ENCODE measurements around the gene IFT122.
"Not testable (repeated sequence)": the region's sequence is repeated elsewhere in the genome, so short reads cannot be mapped to it uniquely, and the experiment has no call there.

Gene IFT122

GRCh38 chr3:129474984-129475804, 35.2 kb downstream of the IFT122 start:
- DNase-seq (ENCODE audit: low spot score): no peak

GRCh38 chr3:129475863-129476262, 35.8 kb downstream of the IFT122 start:
- no peak for DNase-seq (ENCODE audit: low spot score)

- DNase-seq (ENCODE audit: low spot score): no peak
These were observed 36.6 kb downstream of the IFT122 start for GRCh38 chr3:129476586-129476985.

DNA sequence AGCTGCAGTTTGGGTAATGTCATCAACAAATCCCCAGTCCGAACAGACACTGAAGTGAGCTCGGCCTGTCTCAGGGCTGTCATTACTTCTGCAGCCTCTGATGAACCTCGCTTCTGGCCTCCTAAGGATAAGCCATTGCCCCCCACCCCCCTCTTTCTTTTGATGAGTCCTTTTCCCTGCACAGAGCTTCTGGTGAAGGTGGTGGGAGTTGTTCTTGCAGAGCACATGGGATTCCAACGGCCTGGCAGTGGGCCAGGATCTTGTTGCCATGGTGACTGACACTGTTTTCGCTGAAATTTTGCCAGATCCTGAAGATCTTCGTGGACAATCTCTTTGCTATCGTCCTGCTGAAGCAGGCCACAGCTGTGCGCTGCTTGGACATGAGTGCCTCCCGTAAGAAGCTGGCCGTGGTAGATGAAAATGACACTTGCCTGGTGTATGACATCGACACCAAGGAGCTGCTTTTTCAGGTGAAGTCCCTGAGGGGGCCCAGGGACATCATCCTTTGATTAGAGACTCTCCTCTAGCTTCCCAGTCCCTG, 41.3 kb downstream of the IFT122 start:
- not testable (repeated sequence) for DNase-seq (ENCODE audit: low spot score)

- no peak for DNase-seq (ENCODE audit: low spot score)
These were observed 41.8 kb downstream of the IFT122 start for GRCh38 chr3:129481766-129482332.

DNA sequence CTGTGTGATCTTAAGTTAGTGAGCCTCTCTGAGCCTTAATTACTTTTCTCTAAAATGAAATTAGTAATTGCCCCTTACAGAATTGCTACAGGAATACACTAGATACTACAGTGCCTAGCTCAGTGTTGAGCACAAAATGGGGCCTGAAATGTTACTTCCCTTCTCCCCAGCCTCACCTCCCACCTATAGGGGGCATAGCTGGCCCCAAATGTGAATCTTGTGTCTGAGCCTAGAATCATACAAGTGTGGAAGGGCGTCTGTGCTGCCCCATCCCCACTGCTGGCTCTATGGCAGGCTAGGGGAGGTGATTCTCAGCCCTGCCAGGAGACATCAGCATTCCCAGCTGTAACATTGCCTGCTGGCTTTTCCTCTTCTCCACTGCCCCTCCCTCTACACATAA, 42.7 kb downstream of the IFT122 start:
- peak; percentile 12 for DNase-seq (ENCODE audit: low spot score)

DNA sequence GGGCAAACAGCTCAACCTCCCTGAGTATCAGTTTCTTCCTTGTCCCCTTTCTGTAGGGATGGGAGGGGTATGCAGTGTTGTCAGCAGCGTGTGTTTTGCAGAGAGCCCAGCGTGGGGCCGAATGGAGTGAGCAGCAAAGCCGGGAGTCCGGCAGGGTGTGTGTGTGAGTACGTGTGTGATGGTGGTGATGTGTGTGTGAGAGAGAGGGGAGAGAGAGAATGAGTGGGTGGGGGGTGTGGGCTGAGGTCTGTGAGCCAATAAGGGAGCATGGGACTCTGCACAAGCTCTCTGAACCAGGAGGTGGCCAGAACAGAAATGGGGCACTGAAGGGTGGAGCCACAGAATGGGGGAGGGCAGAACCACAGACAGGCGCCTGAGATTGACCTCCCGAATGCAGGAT, 43.8 kb downstream of the IFT122 start:
- no peak for DNase-seq (ENCODE audit: low spot score)

GRCh38 chr3:129485146-129485545, 45.1 kb downstream of the IFT122 start:
- not testable (repeated sequence) for DNase-seq (ENCODE audit: low spot score)

DNA sequence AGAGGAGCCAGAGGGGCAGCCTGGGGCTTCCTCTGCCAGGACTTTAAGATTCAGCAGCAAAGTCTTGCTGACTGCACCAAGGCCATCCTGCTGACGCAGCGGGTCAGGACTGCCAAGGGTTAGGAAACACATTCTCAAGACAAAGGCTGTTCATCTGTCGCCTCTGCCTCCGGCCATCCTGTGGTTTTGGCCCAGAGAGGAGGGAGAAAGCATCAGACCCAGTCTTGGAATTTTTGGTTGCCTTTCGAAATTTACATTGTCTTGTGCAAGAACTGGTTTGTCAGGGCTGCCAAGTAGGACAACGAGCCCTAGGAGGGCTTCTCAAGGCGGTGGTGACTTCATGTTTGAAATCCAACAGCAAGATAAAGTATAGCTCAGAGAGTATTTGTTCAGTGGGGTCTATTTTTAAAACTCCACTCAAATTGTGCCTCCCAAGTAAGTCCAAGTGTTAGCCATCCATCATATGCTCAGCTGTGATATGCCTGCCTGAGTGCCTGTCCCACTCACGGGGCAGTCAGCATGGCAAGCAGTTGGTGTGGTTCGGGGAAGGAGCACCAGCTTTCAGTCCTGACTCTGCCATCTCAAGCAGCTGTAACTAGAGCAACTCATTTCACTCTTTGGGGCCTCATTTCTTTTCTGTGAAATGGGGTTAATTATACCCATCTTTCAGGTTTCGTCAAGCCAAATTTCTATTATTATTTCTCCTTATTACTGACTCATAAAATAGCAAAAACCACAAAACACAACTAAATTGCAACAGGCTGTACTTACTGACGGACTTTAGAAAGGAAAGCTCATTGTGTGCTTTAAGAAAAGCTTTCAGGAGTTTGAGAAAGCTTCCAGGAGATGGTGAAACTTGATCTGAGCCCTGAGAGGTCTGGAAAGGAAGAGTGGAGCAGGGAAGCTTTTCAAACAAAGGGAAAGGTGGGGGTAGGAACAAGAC, 46.0 kb downstream of the IFT122 start:
- DNase-seq (ENCODE audit: low spot score): no peak

- DNase-seq (ENCODE audit: low spot score): no peak
These were observed 46.6 kb downstream of the IFT122 start for GRCh38 chr3:129486664-129487035.

DNA sequence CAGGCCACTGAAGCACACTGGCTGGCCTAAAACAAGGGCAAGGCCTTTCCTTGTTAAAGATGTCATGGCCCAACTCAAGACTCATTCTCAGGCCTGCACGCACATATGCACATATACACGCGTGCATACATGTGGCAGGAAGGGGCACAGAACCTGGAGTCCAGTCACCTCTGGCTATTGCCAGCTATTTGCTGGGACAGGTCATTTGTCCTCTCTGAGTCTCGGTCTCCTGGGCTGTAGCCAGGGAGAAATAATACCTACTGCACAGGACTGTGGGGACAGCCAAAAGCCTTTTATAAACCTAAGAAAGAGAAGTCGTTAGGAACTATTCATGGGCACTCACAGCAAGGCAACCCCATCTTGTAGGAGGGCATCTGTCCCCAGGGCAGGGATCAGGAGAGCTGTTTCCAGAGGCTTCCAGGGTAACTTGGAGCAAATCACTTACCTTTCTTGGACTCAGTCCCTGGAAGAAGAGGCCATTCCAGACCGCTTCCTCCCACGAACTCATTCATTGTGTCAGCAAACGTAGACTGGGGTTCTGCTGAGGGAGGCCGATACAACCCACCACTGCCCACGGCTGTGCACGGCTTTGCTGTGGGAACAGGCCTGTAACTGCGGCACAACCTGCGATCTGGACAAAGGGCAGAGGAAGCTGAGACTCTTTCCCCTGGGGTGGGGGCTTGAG, 47.3 kb downstream of the IFT122 start:
- DNase-seq (ENCODE audit: low spot score): no peak

DNA sequence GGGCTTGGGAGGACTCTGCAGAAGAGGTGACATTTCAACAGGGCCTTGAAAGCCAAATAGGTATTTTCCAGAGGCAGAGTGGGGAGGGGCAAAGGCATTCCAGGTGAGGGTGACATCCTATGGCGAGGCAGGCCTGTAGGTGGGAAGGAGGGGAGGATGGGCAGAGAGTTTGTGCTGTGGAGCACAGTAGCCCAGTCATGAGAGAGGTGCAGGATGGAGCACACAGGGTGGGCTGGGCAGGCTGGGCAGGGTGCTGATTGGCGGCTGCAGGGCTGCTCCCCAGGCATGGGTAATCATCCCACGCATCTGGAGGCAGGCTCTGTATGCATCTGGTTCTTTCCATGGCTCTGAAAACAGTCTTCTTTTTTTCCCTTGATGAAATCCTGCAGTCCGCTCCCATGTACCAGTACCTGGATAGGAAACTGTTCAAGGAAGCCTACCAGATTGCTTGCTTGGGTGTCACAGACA, 47.9 kb downstream of the IFT122 start:
- DNase-seq (ENCODE audit: low spot score): not testable (repeated sequence)

GRCh38 chr3:129489258-129489657, 49.2 kb downstream of the IFT122 start:
- DNase-seq (ENCODE audit: low spot score): not testable (repeated sequence)

- peak; percentile 80 for DNase-seq (ENCODE audit: low spot score)
These were observed 50.2 kb downstream of the IFT122 start for GRCh38 chr3:129490273-129490675.

GRCh38 chr3:129491077-129491476, 51.1 kb downstream of the IFT122 start:
- not testable (repeated sequence) for DNase-seq (ENCODE audit: low spot score)

DNA sequence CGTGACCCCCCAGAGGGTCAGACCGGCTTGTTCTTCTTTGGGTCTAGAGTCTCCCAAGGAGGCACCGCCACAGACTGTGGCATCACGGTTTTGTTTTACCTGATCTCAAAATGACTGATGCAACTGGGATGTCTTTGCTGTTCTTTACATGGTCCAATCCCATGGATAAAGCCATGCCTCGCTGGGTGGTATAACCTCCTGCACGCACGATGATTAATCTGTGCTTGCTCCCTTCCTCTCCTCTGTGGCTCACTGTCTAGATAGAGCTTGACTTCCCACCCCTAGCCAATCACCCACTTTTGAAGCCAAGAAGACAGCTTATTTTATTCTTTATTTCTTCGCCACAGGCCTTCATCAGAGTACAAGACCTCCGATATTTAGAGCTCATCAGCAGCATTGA, 51.8 kb downstream of the IFT122 start:
- no peak for DNase-seq (ENCODE audit: low spot score)

- no peak for DNase-seq (ENCODE audit: low spot score)
These were observed 52.7 kb downstream of the IFT122 start for GRCh38 chr3:129492691-129493090.

DNA sequence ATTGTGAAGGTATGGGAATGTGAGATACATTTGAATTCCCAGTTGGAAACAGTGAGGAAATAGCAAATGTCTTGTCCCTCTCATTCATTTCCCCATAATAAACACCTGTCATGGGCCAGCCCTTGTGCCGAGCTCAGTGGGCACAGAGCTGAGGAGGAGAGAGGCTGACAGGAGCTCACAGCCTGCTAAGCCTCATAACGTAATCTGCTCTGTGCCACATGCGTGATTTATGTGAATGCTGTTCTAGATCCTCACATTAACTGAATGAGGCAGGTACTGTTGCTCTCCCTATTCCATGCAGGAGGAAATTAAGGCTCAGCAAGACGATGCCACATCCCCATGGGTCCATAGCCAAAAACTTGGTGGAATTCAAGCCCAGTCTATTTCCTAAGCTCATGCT, 53.2 kb downstream of the IFT122 start:
- DNase-seq (ENCODE audit: low spot score): no peak

DNA sequence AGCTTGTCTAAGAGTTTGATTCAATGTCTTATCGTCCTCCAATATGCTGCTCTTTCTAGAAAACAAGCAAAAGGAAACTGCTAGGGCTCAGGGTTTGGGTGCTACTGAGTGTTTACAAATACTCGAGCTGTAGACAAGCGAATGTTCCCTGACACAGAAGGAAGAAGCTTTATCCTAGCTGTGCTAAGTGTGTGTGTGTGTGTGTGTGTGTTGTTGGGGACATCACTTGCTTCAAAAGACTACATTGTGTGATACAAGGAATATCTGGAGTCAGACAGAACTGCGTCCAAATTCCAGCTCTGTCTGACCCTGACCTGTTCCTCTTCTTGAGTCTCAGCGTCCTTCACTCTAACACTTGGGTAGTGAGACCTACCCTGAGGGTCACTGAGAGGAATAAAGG, 54.5 kb downstream of the IFT122 start:
- not testable (repeated sequence) for DNase-seq (ENCODE audit: low spot score)

- not testable (repeated sequence) for DNase-seq (ENCODE audit: low spot score)
These were observed 55.1 kb downstream of the IFT122 start for GRCh38 chr3:129495006-129495639.

- not testable (repeated sequence) for DNase-seq (ENCODE audit: low spot score)
These were observed 57.9 kb downstream of the IFT122 start for GRCh38 chr3:129497876-129498275.
